MM.1S (cell line): ENCODE data around the gene ULK4.

Source experiments
- EZH2 ChIP-seq: fragments of 300-600 bp; sonication (generic); optimal IDR thresholded peaks from 2 replicates; pipeline ENCODE3; 2017; ENCODE audit warnings: low read depth, mild to moderate bottlenecking, antibody characterized with exemption, low read length, mixed read lengths
- EZH2phosphoT487 ChIP-seq: fragments of 300-600 bp; sonication (generic); IDR thresholded peaks from 2 replicates; pipeline ENCODE4 v1.6.1; 2018; ENCODE audit warnings: antibody characterized with exemption, low read length
- TF ChIP-seq, protein P1 (sequence below): fragments of 300-600 bp; sonication (generic); IDR thresholded peaks from 2 replicates; pipeline ENCODE4 v1.5.1; 2016; ENCODE audit warnings: antibody characterized with exemption, low read length, mixed read lengths

DNA sequence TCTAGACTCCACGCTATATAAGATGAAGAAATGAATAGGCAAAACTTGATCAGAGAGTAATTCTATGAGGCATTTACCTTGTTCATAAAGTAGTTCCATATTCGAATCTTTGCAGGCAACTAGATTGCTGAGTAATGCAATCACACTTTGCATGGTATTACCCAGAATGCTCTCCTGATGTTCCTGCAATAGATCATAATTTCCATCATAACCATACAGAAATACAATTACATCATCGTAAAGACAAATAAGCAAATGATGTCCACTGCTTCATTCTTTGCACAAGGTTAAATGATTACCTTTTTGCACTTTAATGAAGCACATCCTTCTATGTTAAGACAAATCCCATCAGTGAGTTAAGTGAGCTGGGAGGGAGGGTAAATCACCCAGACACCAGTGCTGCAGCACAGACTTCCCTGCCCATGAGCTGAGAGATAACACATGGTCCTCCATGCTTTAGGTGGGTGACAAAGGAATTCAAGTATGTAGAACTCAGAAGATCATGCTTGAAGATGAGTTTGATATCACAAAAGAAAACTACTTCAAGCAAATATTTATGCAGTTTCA lies 395.9 kb downstream of the ULK4 start:
- TF ChIP-seq, protein P1, sequence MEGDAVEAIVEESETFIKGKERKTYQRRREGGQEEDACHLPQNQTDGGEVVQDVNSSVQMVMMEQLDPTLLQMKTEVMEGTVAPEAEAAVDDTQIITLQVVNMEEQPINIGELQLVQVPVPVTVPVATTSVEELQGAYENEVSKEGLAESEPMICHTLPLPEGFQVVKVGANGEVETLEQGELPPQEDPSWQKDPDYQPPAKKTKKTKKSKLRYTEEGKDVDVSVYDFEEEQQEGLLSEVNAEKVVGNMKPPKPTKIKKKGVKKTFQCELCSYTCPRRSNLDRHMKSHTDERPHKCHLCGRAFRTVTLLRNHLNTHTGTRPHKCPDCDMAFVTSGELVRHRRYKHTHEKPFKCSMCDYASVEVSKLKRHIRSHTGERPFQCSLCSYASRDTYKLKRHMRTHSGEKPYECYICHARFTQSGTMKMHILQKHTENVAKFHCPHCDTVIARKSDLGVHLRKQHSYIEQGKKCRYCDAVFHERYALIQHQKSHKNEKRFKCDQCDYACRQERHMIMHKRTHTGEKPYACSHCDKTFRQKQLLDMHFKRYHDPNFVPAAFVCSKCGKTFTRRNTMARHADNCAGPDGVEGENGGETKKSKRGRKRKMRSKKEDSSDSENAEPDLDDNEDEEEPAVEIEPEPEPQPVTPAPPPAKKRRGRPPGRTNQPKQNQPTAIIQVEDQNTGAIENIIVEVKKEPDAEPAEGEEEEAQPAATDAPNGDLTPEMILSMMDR: no peak
- TF ChIP-seq EZH2 (no peak), EZH2phosphoT487 (no peak)
